A673 (cell line): ENCODE data around the gene MYCN. TPM values are rescaled to one million over a fixed set of nuclear protein-coding genes. Genes with fewer than 3 reads are reported as not detected.

Source experiments
- BruUV-seq: library from RNA; stranded (reverse); fragments of 400-500 nt; replicated peaks from 2 replicates; lab custom pipeline; 2021; lab: Mats Ljungman, UMichigan
- CTCF ChIA-PET: fragments of 300-600 bp; sonication (Branson Sonifier 250); formaldehyde crosslinking; loops from one replicate; lab custom pipeline; 2022; ENCODE audit warnings: antibody characterized with exemption; lab: Charles Lee
- POLR2A ChIA-PET: fragments of 300-600 bp; sonication (Branson Sonifier 250); formaldehyde crosslinking; loops from one replicate; lab custom pipeline; 2022; ENCODE audit warnings: antibody characterized with exemption; ENCODE audit not compliant: low non-redundant PET; lab: Charles Lee
- DNase-seq: peaks from one replicate; pipeline ENCODE4 v3.0.0-alpha.2; 2015; ENCODE audit warnings: low spot score
- H3K27ac ChIP-seq: fragments of 200-600 bp; sonication (generic); 2 replicates; pipeline ENCODE4 v1.5.1; 2016; ENCODE audit warnings: mixed run types, low read depth, mild to moderate bottlenecking, mixed read lengths, antibody characterized with exemption, low read length; ENCODE audit not compliant: poor library complexity, severe bottlenecking
- H3K27me3 ChIP-seq: fragments of 200-600 bp; sonication (generic); replicated peaks from 2 replicates; pipeline ENCODE4 v1.6.1; 2017; ENCODE audit warnings: mixed run types, low read depth, mild to moderate bottlenecking, mixed read lengths, antibody characterized with exemption, low read length; ENCODE audit not compliant: insufficient read depth, poor library complexity
- H3K36me3 ChIP-seq: fragments of 200-600 bp; sonication (generic); 2 replicates; pipeline ENCODE4 v1.6.1; 2016; ENCODE audit warnings: mixed run types, mild to moderate bottlenecking, mixed read lengths, antibody characterized with exemption, low read length; ENCODE audit not compliant: insufficient read depth, poor library complexity, severe bottlenecking
- H3K4me1 ChIP-seq: fragments of 200-600 bp; sonication (generic); 2 replicates; pipeline ENCODE4 v1.6.1; 2017; ENCODE audit warnings: mixed run types, mild to moderate bottlenecking, mixed read lengths, antibody characterized with exemption, low read length; ENCODE audit not compliant: insufficient read depth, poor library complexity, severe bottlenecking
- H3K4me3 ChIP-seq: fragments of 200-600 bp; sonication (generic); 2 replicates; pipeline ENCODE4 v1.5.1; 2016; ENCODE audit warnings: low read depth, mixed run types, mild to moderate bottlenecking, mixed read lengths, low read length; ENCODE audit not compliant: poor library complexity, severe bottlenecking
- H3K9me3 ChIP-seq: fragments of 200-600 bp; sonication (generic); 2 replicates; pipeline ENCODE4 v1.6.1; 2016; ENCODE audit warnings: mixed run types, low read depth, mild to moderate bottlenecking, mixed read lengths, antibody characterized with exemption, low read length; ENCODE audit not compliant: poor library complexity, severe bottlenecking
- EZH2 ChIP-seq: fragments of 200-600 bp; sonication (generic); IDR thresholded peaks from 2 replicates; pipeline ENCODE4 v1.6.1; 2017; ENCODE audit warnings: borderline replicate concordance, low read depth, mild to moderate bottlenecking, mixed read lengths, antibody characterized with exemption, low read length; ENCODE audit not compliant: poor library complexity, severe bottlenecking
- intact Hi-C: fragments of 100-400 bp; cut with micrococcal nuclease; formaldehyde crosslinking; loops from one replicate; pipeline ENCODE4 v1.10.0; 2022; ENCODE audit not compliant: unreplicated experiment
- total RNA-seq: library from RNA; stranded (reverse); gene quantifications from 2 replicates; pipeline ENCODE4 v1.2.3, GENCODE V29; 2021
- TF ChIP-seq, protein P1 (sequence below): fragments of 300-800, 200-600 bp; sonication (generic); conservative IDR thresholded peaks from 2 replicates; pipeline ENCODE4 v1.5.1; 2017; ENCODE audit warnings: low read depth, mild to moderate bottlenecking, antibody characterized with exemption, low read length, moderate library complexity, mixed read lengths

MYCN gene
- total RNA-seq, 1 experiment from 2014 or later, result 2.8 TPM

DNA sequence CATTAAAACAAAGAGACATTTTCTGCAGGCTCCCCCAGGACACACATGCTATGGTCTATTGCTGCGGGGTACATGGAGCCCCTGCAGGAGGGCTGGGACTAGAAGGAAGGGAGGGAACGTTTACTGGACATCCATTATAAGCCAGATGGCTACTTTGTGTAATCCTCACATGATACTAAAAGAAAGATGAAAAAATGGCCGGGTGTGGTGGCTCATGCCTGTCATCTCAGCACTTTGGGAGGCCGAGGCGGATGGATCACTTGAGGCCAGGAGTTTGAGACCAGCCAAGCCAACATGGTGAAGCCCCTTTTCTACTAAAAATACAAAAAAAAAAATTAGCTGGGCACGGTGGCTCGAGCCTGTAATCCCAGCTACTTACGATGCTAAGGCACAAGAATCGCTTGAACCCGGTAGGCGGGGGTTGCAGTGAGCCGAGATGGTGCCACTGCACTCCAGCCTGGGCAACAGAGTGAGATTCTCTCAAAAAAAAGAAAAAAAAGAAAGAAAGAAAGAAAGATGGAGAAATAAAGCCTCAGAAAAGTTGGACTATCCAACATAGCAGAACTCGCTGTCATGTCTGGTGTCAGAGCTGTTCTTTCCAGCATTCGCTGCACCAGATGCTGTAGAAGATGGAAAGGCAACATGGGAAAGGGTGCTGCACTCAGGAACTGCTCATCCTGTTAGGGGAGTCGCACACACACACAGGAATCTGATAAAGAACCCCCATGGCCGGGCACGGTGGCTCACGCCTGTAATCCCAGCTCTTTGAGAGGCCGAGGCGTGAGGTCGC, 7.8 kb upstream of the MYCN start:
- no peak for DNase-seq
- ChIA-PET CTCF (no interaction called here), POLR2A (no interaction called here)
- H3K27me3 ChIP-seq, result no peaks in the 10 kb centered on the region
- no peak overlapping the region for H3K4me3 ChIP-seq
- H3K27ac ChIP-seq, result no peak overlapping the region
- intact Hi-C loops, result no loop called here
- TF ChIP-seq, protein P1, sequence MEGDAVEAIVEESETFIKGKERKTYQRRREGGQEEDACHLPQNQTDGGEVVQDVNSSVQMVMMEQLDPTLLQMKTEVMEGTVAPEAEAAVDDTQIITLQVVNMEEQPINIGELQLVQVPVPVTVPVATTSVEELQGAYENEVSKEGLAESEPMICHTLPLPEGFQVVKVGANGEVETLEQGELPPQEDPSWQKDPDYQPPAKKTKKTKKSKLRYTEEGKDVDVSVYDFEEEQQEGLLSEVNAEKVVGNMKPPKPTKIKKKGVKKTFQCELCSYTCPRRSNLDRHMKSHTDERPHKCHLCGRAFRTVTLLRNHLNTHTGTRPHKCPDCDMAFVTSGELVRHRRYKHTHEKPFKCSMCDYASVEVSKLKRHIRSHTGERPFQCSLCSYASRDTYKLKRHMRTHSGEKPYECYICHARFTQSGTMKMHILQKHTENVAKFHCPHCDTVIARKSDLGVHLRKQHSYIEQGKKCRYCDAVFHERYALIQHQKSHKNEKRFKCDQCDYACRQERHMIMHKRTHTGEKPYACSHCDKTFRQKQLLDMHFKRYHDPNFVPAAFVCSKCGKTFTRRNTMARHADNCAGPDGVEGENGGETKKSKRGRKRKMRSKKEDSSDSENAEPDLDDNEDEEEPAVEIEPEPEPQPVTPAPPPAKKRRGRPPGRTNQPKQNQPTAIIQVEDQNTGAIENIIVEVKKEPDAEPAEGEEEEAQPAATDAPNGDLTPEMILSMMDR, result no peak
- no peak for TF ChIP-seq EZH2
- no peaks in the 10 kb centered on the region for H3K9me3 ChIP-seq
- H3K4me1 ChIP-seq, result no peaks in the 10 kb centered on the region
- no TSS peak for BruUV-seq
- no peaks in the 10 kb centered on the region for H3K36me3 ChIP-seq

DNA sequence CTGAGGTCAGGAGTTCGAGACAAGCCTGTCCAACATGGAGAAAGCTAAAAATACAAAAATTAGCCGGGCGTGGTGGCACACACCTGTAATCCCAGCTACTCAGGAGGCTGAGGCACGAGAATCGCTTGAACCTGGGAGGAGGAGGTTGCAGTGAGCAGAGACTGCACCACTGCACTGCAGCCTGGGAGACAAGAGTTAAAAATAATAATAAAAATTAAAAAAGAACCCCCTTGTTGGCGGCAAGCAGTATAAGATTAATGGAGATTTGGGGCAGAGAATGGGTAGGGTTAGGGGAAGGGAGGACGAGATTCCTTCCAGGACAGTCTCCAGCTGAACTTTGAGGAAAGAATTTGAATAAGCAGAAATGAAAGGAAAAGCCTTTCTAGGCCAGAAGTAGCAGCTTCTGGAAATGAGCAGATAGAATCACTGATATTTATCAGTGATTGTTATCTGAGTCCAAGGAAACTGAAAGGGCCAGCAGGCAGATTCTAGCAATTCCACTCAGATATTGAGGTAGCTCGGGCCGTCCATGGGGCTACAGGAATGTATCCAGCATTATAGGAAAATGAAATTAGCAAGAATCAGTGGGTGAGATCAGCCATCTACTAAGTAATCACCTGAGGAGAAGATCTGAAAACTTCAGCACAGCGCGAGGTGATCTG, 7.0 kb upstream of the MYCN start:
- intact Hi-C loops, result no loop called here
- BruUV-seq, result no TSS peak
- no peak for TF ChIP-seq EZH2

DNA sequence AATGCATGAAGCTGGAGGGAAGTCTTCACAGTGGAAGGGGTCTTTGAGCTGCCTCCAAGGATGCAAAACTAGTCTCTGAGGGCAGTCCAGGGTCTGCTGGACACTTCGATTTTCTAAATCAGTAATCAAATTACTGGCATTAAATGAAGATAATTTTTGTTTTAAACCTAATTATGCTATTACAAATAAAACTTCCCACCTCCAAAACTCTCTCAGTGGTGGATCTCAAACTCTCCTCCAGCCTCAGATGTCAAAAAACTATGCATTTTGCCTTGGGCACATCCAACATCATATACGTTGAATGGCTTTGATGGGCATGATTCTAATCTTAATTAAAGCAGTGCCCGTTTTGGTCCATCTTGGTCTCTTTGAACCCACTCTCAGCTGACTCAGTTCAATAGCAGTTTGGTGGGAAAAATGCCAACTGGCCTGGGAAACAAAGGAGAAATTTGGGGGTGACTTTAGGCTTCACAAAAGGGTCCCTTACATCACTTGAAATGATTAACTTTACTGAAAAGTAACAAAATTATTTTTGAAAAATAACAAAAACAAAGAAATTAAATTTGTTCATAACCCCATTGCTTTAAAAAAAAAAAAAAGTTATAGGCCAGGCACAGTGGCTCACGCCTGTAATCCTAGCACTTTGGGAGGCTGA, 5.9 kb upstream of the MYCN start:
- BruUV-seq, result no TSS peak
- Histone ChIP-seq H3K36me3 (no peaks in the 10 kb centered on the region), H3K4me1 (no peaks in the 10 kb centered on the region), H3K4me3 (no peak overlapping the region), H3K27ac (no peak overlapping the region), H3K27me3 (no peaks in the 10 kb centered on the region), H3K9me3 (no peaks in the 10 kb centered on the region)
- ChIA-PET CTCF (interaction anchor here (0.7 kb wide), 1 partner anchor 9 kb away, joined by 3 read pairs; no protein-coding TSS in a partner anchor), POLR2A (no interaction called here)
- TF ChIP-seq, protein P1, result no peak
- no peak for TF ChIP-seq EZH2
- intact Hi-C loops, result no loop called here
- DNase-seq, result no peak

More for the DNA sequence above, 7.0 kb upstream of the MYCN start:
- Histone ChIP-seq H3K9me3 (no peaks in the 10 kb centered on the region), H3K36me3 (no peaks in the 10 kb centered on the region), H3K27me3 (no peaks in the 10 kb centered on the region), H3K4me1 (no peaks in the 10 kb centered on the region), H3K4me3 (no peak overlapping the region), H3K27ac (no peak overlapping the region)
- DNase-seq, result no peak
- ChIA-PET POLR2A (no interaction called here), CTCF (no interaction called here)
